ENCODE data around the gene TRAPPC3L. TPM values are rescaled to one million over a fixed set of nuclear protein-coding genes. Genes with fewer than 3 reads are reported as not detected.

The TRAPPC3L gene
- total and polyA plus RNA-seq, 2 of the 8 experiments (the other 6 are each of a cell fraction or from before 2014, with no cell fraction given), result not detected

DNA sequence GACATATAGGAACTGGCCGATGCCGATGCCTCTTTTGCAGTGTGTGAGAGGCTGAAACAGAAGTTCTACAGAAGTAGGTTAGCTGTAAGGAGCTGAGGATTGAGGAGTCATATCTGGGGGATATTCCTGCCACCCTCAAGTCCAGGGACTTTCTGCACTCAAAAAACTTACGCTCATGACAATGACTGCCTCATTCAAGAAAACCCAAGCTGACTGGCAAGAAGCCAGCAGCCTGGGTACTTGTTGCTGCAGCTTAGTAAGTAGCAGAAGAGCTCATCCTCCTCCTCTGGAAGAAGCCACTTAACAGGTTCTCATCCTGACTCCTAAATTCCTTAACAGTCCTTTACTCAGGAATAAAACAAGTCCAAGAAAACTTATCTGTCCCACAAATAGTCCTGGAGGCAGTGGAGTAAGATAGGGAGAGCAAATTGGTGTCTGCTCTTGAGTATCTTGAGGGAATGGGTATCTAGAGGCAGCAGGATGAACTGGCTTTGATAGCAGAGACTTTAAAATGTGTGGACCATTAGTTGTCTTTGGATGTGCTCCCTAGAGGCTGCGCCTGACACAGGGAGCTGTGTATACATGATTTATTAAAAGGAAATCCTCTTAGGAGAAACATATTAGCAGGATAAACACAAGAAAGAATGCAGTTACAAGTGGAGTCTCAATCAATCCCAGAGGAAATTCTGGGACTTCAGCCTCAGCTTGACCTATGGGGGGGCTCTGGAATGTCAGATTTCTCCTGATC, 26.7 kb downstream of the TRAPPC3L start (continued):
- no peak for TF ChIP-seq TBP (IDR thresholded peaks at IDR 0.05; ENCODE audit: low read depth, low read length)
- TF ChIP-seq, protein P1, sequence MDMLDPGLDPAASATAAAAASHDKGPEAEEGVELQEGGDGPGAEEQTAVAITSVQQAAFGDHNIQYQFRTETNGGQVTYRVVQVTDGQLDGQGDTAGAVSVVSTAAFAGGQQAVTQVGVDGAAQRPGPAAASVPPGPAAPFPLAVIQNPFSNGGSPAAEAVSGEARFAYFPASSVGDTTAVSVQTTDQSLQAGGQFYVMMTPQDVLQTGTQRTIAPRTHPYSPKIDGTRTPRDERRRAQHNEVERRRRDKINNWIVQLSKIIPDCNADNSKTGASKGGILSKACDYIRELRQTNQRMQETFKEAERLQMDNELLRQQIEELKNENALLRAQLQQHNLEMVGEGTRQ (IDR thresholded peaks at IDR 0.05; ENCODE audit: low read length), result no peak
- TF ChIP-seq RAD21 (IDR thresholded peaks at IDR 0.05 in 1 of 2, conservative IDR thresholded peaks at IDR 0.05 in 1 of 2; ENCODE audit: low read depth in 2 of 2, low read length in 2 of 2), result no peak

All from H1 (cell line).